PC-3 (cell line): Measurements from ENCODE around the gene MAML2. TPM values are rescaled to one million over a fixed set of nuclear protein-coding genes. Genes with fewer than 3 reads are reported as not detected.

ENCODE experiments used
- ATAC-seq: fragments of 200-7000 bp; cut with Tn5 transposase; 2 replicates; pipeline ENCODE4 v1.9.1; 2020; ENCODE audit warnings: mild to moderate bottlenecking, moderate library complexity
- BruUV-seq: library from RNA; stranded (reverse); fragments of 400-500 nt; replicated peaks from 2 replicates; lab custom pipeline; 2021; lab: Mats Ljungman, UMichigan
- CTCF ChIA-PET: fragments of 300-600 bp; sonication (Branson Sonifier 250); formaldehyde crosslinking; loops from one replicate; lab custom pipeline; 2022; ENCODE audit warnings: antibody characterized with exemption; lab: Charles Lee
- POLR2A ChIA-PET: fragments of 300-600 bp; sonication (Branson Sonifier 250); formaldehyde crosslinking; loops from one replicate; lab custom pipeline; 2022; ENCODE audit warnings: antibody characterized with exemption; ENCODE audit not compliant: unreplicated experiment; lab: Charles Lee
- DNase-seq: peaks from one replicate; pipeline ENCODE4 v3.0.0-alpha.2; 2015
- H2AFZ ChIP-seq: fragments of 300-600 bp; sonication (generic); 2 replicates; pipeline ENCODE4 v1.6.0; 2016; ENCODE audit warnings: antibody characterized with exemption, low read length
- H3F3A ChIP-seq: fragments of 300-600 bp; sonication (generic); one replicate; pipeline ENCODE4 v1.6.0; 2017; ENCODE audit warnings: antibody characterized with exemption, low read length, control low read depth, mild to moderate bottlenecking; ENCODE audit not compliant: unreplicated experiment
- H3K27ac ChIP-seq: fragments of 300-600 bp; sonication (generic); 2 replicates; pipeline ENCODE4 v1.5.1; 2016; ENCODE audit warnings: mild to moderate bottlenecking, low read length
- H3K27me3 ChIP-seq: fragments of 300-600 bp; sonication (generic); 2 replicates; pipeline ENCODE4 v1.6.1; 2016; ENCODE audit warnings: low read length, mixed read lengths
- H3K36me3 ChIP-seq: fragments of 300-600 bp; sonication (generic); 2 replicates; pipeline ENCODE4 v1.6.1; 2016; ENCODE audit warnings: low read depth, mixed run types, low read length, mixed read lengths
- H3K4me1 ChIP-seq: fragments of 300-600 bp; sonication (generic); 2 replicates; pipeline ENCODE4 v1.5.1; 2016; ENCODE audit warnings: low read length; ENCODE audit not compliant: insufficient read depth
- H3K4me2 ChIP-seq: fragments of 300-600 bp; sonication (generic); 2 replicates; pipeline ENCODE4 v1.6.0; 2016; ENCODE audit warnings: low read length
- H3K4me3 ChIP-seq: fragments of 300-600 bp; sonication (generic); 2 replicates; pipeline ENCODE4 v1.5.1; 2016; ENCODE audit warnings: mild to moderate bottlenecking, low read length, mixed read lengths
- H3K79me2 ChIP-seq: fragments of 300-600 bp; sonication (generic); 2 replicates; pipeline ENCODE4 v1.6.1; 2017; ENCODE audit warnings: low read length, mixed read lengths
- H3K9ac ChIP-seq: fragments of 300-600 bp; sonication (generic); 2 replicates; pipeline ENCODE4 v1.6.0; 2016; ENCODE audit warnings: mild to moderate bottlenecking, low read length
- H3K9me2 ChIP-seq: fragments of 300-600 bp; sonication (generic); replicated peaks from 2 replicates; pipeline ENCODE4 v1.6.1; 2016; ENCODE audit warnings: mixed run types, low read length, mixed read lengths
- H3K9me3 ChIP-seq: fragments of 300-600 bp; sonication (generic); 2 replicates; pipeline ENCODE4 v1.6.1; 2016; ENCODE audit warnings: low read length, mixed read lengths
- H4K20me1 ChIP-seq: fragments of 300-600 bp; sonication (generic); 2 replicates; pipeline ENCODE4 v1.6.1; 2016; ENCODE audit warnings: low read length, mixed read lengths
- EZH2 ChIP-seq: fragments of 300-600 bp; sonication (generic); IDR thresholded peaks from one replicate; pipeline ENCODE4 v1.6.1; 2017; ENCODE audit warnings: antibody characterized with exemption, mild to moderate bottlenecking, low read length; ENCODE audit not compliant: unreplicated experiment
- EZH2phosphoT487 ChIP-seq: fragments of 300-600 bp; sonication (generic); IDR thresholded peaks from 2 replicates; pipeline ENCODE4 v1.6.1; 2018; ENCODE audit warnings: mild to moderate bottlenecking, antibody characterized with exemption, low read length, borderline replicate concordance
- intact Hi-C: fragments of 100-400 bp; cut with micrococcal nuclease; formaldehyde crosslinking; loops from 2 replicates; pipeline ENCODE4 v1.9.0; 2023
- total RNA-seq: library from RNA; depleted of rRNA; stranded (reverse); fragments of >200 nt; gene quantifications from 2 replicates; pipeline ENCODE4 v1.2.3, GENCODE V29; 2014
- TF ChIP-seq, protein P1 (sequence below): fragments of 300-600 bp; sonication (generic); conservative IDR thresholded peaks from 2 replicates; pipeline ENCODE4 v1.5.1; 2017; ENCODE audit warnings: antibody characterized with exemption, low read depth, mild to moderate bottlenecking, low read length

The MAML2 gene
- total RNA-seq, 1 experiment from 2014 or later = 10.9 TPM

DNA sequence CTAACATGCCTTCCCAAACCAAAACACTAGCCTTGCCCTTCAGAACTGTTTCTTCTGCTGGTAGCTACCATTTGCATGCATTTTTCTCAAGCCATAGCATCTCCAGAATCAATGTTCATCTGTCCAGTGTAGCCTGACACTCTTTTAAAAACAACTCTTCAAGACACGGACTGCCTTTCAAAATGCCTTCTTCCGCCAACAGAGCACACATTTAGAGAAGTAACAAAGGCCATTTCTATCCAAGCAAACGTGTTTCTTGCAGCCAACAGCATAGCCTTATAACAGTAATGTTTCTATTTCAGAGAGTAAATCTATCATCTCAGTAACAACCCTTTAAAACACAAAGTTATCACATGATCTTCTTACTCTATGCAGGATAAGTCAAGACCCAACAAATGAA, 275.8 kb downstream of the MAML2 start:
- no peak for TF ChIP-seq EZH2phosphoT487
- TF ChIP-seq, protein P1, sequence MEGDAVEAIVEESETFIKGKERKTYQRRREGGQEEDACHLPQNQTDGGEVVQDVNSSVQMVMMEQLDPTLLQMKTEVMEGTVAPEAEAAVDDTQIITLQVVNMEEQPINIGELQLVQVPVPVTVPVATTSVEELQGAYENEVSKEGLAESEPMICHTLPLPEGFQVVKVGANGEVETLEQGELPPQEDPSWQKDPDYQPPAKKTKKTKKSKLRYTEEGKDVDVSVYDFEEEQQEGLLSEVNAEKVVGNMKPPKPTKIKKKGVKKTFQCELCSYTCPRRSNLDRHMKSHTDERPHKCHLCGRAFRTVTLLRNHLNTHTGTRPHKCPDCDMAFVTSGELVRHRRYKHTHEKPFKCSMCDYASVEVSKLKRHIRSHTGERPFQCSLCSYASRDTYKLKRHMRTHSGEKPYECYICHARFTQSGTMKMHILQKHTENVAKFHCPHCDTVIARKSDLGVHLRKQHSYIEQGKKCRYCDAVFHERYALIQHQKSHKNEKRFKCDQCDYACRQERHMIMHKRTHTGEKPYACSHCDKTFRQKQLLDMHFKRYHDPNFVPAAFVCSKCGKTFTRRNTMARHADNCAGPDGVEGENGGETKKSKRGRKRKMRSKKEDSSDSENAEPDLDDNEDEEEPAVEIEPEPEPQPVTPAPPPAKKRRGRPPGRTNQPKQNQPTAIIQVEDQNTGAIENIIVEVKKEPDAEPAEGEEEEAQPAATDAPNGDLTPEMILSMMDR = no peak
- no peak for TF ChIP-seq EZH2
- no peaks in the 10 kb centered on the region for H3K9me3 ChIP-seq
- POLR2A ChIA-PET = no interaction called here
- ATAC-seq (no peak), DNase-seq (no peak)
- H3K27me3 ChIP-seq = no peaks in the 10 kb centered on the region
- no peak overlapping the region for H3K9ac ChIP-seq
- CTCF ChIA-PET = interaction anchor here (0.6 kb wide), 1 partner anchor 836 kb away, joined by 3 read pairs; the partner anchor contains the start of gene SESN3
- H4K20me1 ChIP-seq = no peaks in the 10 kb centered on the region
- H3K36me3 ChIP-seq = no peaks in the 10 kb centered on the region
- no peak overlapping the region for H3K4me2 ChIP-seq
- no peak overlapping the region for H3K27ac ChIP-seq
- no peak overlapping the region for H2AFZ ChIP-seq
- no peaks in the 10 kb centered on the region for H3F3A ChIP-seq
- peaks cover 25% of the 10 kb centered on the region for H3K4me1 ChIP-seq
- no peaks in the 10 kb centered on the region for H3K79me2 ChIP-seq
- no peak overlapping the region for H3K4me3 ChIP-seq
- intact Hi-C loops = no loop called here
- no TSS peak for BruUV-seq
- H3K9me2 ChIP-seq = no peaks in the 10 kb centered on the region

DNA sequence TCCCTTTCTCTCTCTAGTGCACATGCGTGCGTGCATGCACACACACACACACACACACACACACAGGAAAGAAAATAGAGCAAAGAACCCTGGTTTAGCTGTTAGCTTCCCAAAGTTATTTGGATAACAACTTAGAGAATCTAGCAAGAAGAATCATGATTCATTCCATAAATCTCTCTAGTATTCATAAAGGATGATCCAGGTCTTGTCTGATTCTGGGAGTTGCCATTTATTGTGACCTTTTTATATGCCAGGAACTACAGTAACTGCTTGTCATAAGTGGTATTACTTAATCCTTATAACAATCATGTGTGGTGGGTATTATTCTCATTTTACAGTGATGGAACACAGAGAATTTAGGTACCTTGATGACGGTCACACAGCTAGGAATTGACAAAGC, 277.6 kb downstream of the MAML2 start:
- no peak overlapping the region for H2AFZ ChIP-seq
- ATAC-seq = 0 out of 2 replicates have a peak, but pooled peaks have one; percentile 11
- H3K27me3 ChIP-seq = no peaks in the 10 kb centered on the region
- no peaks in the 10 kb centered on the region for H3K36me3 ChIP-seq
- DNase-seq = peak; percentile 37
- H3K79me2 ChIP-seq = no peaks in the 10 kb centered on the region
- POLR2A ChIA-PET = no interaction called here
- no TSS peak for BruUV-seq
- H3K9ac ChIP-seq = no peak overlapping the region
- no peak overlapping the region for H3K4me2 ChIP-seq
- intact Hi-C loops = no loop called here
- H3K9me3 ChIP-seq = no peaks in the 10 kb centered on the region
- peaks cover 5% of the 10 kb centered on the region for H3F3A ChIP-seq
- CTCF ChIA-PET = no interaction called here
- H3K4me3 ChIP-seq = no peak overlapping the region
- TF ChIP-seq EZH2 (no peak), EZH2phosphoT487 (no peak)
- TF ChIP-seq, protein P1 = no peak
- no peaks in the 10 kb centered on the region for H4K20me1 ChIP-seq
- H3K9me2 ChIP-seq = no peaks in the 10 kb centered on the region
- no peak overlapping the region for H3K27ac ChIP-seq
- H3K4me1 ChIP-seq = peaks cover 38% of the 10 kb centered on the region

DNA sequence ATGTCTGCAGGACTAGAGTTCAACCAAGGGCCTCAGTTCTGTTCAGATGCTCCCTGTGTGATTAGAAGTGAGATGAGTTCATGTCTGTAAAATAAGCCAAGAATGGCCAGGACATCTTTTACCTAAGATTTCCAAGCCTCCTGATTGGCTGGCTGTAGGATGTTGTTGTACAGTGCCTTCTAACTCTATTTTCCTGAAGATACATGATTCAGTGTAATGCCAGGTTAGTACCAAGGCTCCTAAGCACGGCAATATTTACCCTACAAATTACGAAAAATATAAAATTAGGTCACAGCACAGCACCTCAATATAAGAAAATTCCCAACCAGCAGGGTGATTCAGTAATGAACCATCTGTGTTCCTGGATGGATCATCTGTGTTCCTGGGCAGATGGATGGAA, 279.1 kb downstream of the MAML2 start:
- H2AFZ ChIP-seq = no peak overlapping the region
- H3K27ac ChIP-seq = no peak overlapping the region
- no peaks in the 10 kb centered on the region for H3K27me3 ChIP-seq
- DNase-seq (no peak), ATAC-seq (no peak)
- peaks cover 38% of the 10 kb centered on the region for H3K4me1 ChIP-seq
- H4K20me1 ChIP-seq = no peaks in the 10 kb centered on the region
- intact Hi-C loops = no loop called here
- peaks cover 5% of the 10 kb centered on the region for H3F3A ChIP-seq
- TF ChIP-seq, protein P1 = no peak
- TF ChIP-seq EZH2 (no peak), EZH2phosphoT487 (no peak)
- H3K79me2 ChIP-seq = no peaks in the 10 kb centered on the region
- H3K9me3 ChIP-seq = no peaks in the 10 kb centered on the region
- no peaks in the 10 kb centered on the region for H3K9me2 ChIP-seq
- no peak overlapping the region for H3K4me3 ChIP-seq
- POLR2A ChIA-PET = interaction anchor here (0.6 kb wide), 1 partner anchor 59 kb away, joined by 16 read pairs; no protein-coding TSS in a partner anchor
- CTCF ChIA-PET = no interaction called here
- BruUV-seq = no TSS peak
- no peaks in the 10 kb centered on the region for H3K36me3 ChIP-seq
- H3K9ac ChIP-seq = no peak overlapping the region
- no peak overlapping the region for H3K4me2 ChIP-seq
